OCI-LY7 (cell line): ENCODE data around the gene GPR87. TPM values are rescaled to one million over a fixed set of nuclear protein-coding genes. Genes with fewer than 3 reads are reported as not detected.

Experiments used
- BruUV-seq: library from RNA; stranded (reverse); fragments of 400-500 nt; replicated peaks from 2 replicates; lab custom pipeline; 2021; lab: Mats Ljungman, UMichigan
- CTCF ChIA-PET: fragments of 300-600 bp; sonication (Branson Sonifier 250); formaldehyde crosslinking; loops from one replicate; lab custom pipeline; 2022; ENCODE audit warnings: antibody characterized with exemption; ENCODE audit not compliant: unreplicated experiment; lab: Charles Lee
- POLR2A ChIA-PET: fragments of 300-600 bp; sonication (Branson Sonifier 250); formaldehyde crosslinking; loops from one replicate; lab custom pipeline; 2022; ENCODE audit warnings: antibody characterized with exemption; lab: Charles Lee
- DNase-seq: peaks from one replicate; pipeline ENCODE4 v3.0.0-alpha.2; 2015; ENCODE audit warnings: low spot score
- H2AFZ ChIP-seq: fragments of 200-600 bp; sonication (generic), shearing (Covaris generic); 2 replicates; pipeline ENCODE4 v1.6.1; 2014; ENCODE audit warnings: mild to moderate bottlenecking, antibody characterized with exemption, low read length, moderate library complexity
- H3K27ac ChIP-seq: fragments of 200-600 bp; sonication (generic); 2 replicates; pipeline ENCODE4 v1.5.1; 2014; ENCODE audit warnings: mixed run types, low read depth, mild to moderate bottlenecking, moderate library complexity, low read length, inconsistent platforms; ENCODE audit not compliant: poor library complexity, severe bottlenecking
- H3K36me3 ChIP-seq: fragments of 200-600 bp; sonication (generic); 2 replicates; pipeline ENCODE4 v1.6.1; 2014; ENCODE audit warnings: mild to moderate bottlenecking, antibody characterized with exemption, low read length, moderate library complexity, mixed read lengths; ENCODE audit not compliant: insufficient read depth
- H3K4me1 ChIP-seq: fragments of 200-600 bp; sonication (generic); 2 replicates; pipeline ENCODE4 v1.5.1; 2014; ENCODE audit warnings: mild to moderate bottlenecking, low read length; ENCODE audit not compliant: insufficient read depth, poor library complexity, severe bottlenecking
- H3K4me2 ChIP-seq: fragments of 200-600 bp; sonication (generic); 2 replicates; pipeline ENCODE4 v1.6.1; 2014; ENCODE audit warnings: mild to moderate bottlenecking, low read length
- H3K4me3 ChIP-seq: fragments of 200-600 bp; sonication (generic); 2 replicates; pipeline ENCODE4 v1.5.1; 2014; ENCODE audit warnings: mild to moderate bottlenecking, low read depth, low read length; ENCODE audit not compliant: poor library complexity, severe bottlenecking
- H3K79me2 ChIP-seq: fragments of 200-600 bp; sonication (generic); 2 replicates; pipeline ENCODE4 v1.6.1; 2016; ENCODE audit warnings: low read depth, mild to moderate bottlenecking, low read length, moderate library complexity, mixed read lengths; ENCODE audit not compliant: insufficient read depth
- H3K9me2 ChIP-seq: fragments of 200-600 bp; sonication (generic); 2 replicates; pipeline ENCODE4 v1.6.1; 2016; ENCODE audit warnings: mild to moderate bottlenecking, low read length, mixed read lengths; ENCODE audit not compliant: insufficient read depth
- H3K9me3 ChIP-seq: fragments of 200-600 bp; sonication (generic); 2 replicates; pipeline ENCODE4 v1.6.1; 2014; ENCODE audit warnings: mild to moderate bottlenecking, mixed run types, low read length, mixed read lengths
- H4K20me1 ChIP-seq: fragments of 200-600 bp; sonication (generic); 2 replicates; pipeline ENCODE4 v1.6.1; 2014; ENCODE audit warnings: mild to moderate bottlenecking, antibody characterized with exemption, low read length, moderate library complexity, mixed read lengths; ENCODE audit not compliant: insufficient read depth
- EZH2phosphoT487 ChIP-seq: fragments of 200-600 bp; sonication (generic); IDR thresholded peaks from 2 replicates; pipeline ENCODE4 v1.6.1; 2018; ENCODE audit warnings: low read depth, borderline replicate concordance, mild to moderate bottlenecking, mixed run types, antibody characterized with exemption, low read length, moderate library complexity, mixed read lengths
- intact Hi-C: fragments of 100-400 bp; cut with micrococcal nuclease; formaldehyde crosslinking; loops from one replicate; pipeline ENCODE4 v1.10.0; 2022; ENCODE audit not compliant: unreplicated experiment
- total RNA-seq, 2 experiments: library from RNA; depleted of rRNA in 1 of 2; stranded (reverse); fragments of >200 nt in 1 of 2; shearing (Covaris generic) in 1 of 2; gene quantifications; 2 replicates each; pipeline ENCODE4 v1.2.3, GENCODE V29; 2014 to 2022
- TF ChIP-seq, protein P1 (sequence below): fragments of 200-600 bp; sonication (generic); conservative IDR thresholded peaks from 2 replicates; pipeline ENCODE4 v1.5.1; 2014; ENCODE audit warnings: mild to moderate bottlenecking, antibody characterized with exemption, low read length, moderate library complexity, mixed read lengths

GPR87 gene
- total RNA-seq, 2 experiments from 2014 or later: not detected

DNA sequence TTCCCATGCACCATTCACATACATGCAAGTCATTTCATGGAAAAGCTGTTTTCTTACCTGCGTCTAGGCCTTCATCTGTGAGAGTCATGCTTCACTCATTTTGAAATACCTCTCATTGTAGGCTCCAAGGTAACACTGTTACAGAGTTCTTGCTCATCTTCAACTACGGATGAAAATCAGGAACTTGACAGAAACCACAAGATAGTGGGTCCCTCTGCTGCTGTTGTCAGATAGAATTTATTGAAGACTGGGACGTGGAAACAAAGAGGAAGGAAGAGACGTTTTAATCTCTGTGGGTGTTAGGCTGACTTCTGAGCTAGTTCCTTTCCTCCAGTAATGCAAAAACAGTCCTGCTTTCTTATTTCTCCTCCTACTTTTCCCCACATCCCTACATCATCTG, 38.4 kb downstream of the GPR87 start, which contains the start of gene P2RY14:
Gene P2RY14, minus strand, starts transcription at position 313 of the 400 bp plus-strand sequence. CDS start 64,226 bp downstream, outside the sequence.
- DNase-seq: peak; percentile 20
- Histone ChIP-seq H4K20me1 (no peaks in the 10 kb centered on the region), H3K4me3 (no peak within 1 kb of the TSS), H3K79me2 (no peaks in the 10 kb centered on the region), H3K4me1 (peaks cover 42% of the 10 kb centered on the region), H3K9me2 (no peaks in the 10 kb centered on the region), H3K4me2 (peak within 1 kb of the TSS; percentile 18; the same call in 1 of the 2 replicates), H3K36me3 (no peaks in the 10 kb centered on the region; the same call in 1 of the 2 replicates), H3K9me3 (no peaks in the 10 kb centered on the region), H2AFZ (peak within 1 kb of the TSS; percentile 4; the same call in 1 of the 2 replicates), H3K27ac (no peak within 1 kb of the TSS)
- TF ChIP-seq, protein P1, sequence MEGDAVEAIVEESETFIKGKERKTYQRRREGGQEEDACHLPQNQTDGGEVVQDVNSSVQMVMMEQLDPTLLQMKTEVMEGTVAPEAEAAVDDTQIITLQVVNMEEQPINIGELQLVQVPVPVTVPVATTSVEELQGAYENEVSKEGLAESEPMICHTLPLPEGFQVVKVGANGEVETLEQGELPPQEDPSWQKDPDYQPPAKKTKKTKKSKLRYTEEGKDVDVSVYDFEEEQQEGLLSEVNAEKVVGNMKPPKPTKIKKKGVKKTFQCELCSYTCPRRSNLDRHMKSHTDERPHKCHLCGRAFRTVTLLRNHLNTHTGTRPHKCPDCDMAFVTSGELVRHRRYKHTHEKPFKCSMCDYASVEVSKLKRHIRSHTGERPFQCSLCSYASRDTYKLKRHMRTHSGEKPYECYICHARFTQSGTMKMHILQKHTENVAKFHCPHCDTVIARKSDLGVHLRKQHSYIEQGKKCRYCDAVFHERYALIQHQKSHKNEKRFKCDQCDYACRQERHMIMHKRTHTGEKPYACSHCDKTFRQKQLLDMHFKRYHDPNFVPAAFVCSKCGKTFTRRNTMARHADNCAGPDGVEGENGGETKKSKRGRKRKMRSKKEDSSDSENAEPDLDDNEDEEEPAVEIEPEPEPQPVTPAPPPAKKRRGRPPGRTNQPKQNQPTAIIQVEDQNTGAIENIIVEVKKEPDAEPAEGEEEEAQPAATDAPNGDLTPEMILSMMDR: no peak
- no peak for TF ChIP-seq EZH2phosphoT487
- ChIA-PET CTCF (interaction anchor here (1.0 to 2.0 kb wide), 2 partner anchors 22 to 50 kb away, joined by 3 to 5 read pairs; no protein-coding TSS in a partner anchor), POLR2A (interaction anchor here (0.5 to 2.3 kb wide), 9 partner anchors 8 to 578 kb away, joined by 3 to 9 read pairs (median 3); no protein-coding TSS in a partner anchor)
- BruUV-seq: no TSS peak
- intact Hi-C loops: loop anchor here (5.0 kb wide), 1 partner anchor 191 kb away; the partner anchor contains the start of gene MED12L

DNA sequence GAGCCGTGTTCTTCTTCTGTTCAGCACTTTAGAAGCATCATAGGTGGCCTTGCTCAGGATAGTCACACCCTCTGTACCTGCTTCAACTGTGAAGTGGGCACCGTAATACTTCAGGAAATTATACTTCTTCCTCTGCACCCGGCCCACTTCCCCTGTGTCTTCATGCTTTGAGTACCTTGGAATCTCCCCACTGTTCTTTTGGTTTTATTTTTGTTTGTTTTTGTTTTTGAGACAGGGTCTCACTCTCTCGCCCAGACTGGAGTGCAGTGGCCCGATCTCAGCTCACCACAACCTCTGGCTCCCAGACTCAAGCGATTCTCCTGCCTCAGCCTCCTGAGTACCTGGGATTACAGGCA, 40.0 kb downstream of the GPR87 start:
- intact Hi-C loops: loop anchor here (5.0 kb wide), 1 partner anchor 189 kb away; the partner anchor contains the start of gene MED12L
- H2AFZ ChIP-seq: no peak overlapping the region
- peak overlapping the region; percentile 12; the same call in 1 of the 2 replicates for H3K4me2 ChIP-seq
- H3K9me3 ChIP-seq: no peaks in the 10 kb centered on the region
- peaks cover 42% of the 10 kb centered on the region for H3K4me1 ChIP-seq
- ChIA-PET CTCF (no interaction called here), POLR2A (interaction anchor here (0.7 to 2.3 kb wide), 2 partner anchors 10 to 922 kb away, joined by 3 to 10 read pairs; no protein-coding TSS in a partner anchor)
- H3K9me2 ChIP-seq: no peaks in the 10 kb centered on the region
- TF ChIP-seq EZH2phosphoT487: no peak
- TF ChIP-seq, protein P1: no peak
- no peaks in the 10 kb centered on the region for H4K20me1 ChIP-seq
- peak; percentile 8 for DNase-seq
- H3K36me3 ChIP-seq: no peaks in the 10 kb centered on the region; the same call in 1 of the 2 replicates
- H3K27ac ChIP-seq: no peak overlapping the region
- H3K79me2 ChIP-seq: no peaks in the 10 kb centered on the region
- no TSS peak for BruUV-seq
- no peak overlapping the region for H3K4me3 ChIP-seq
